Right kidney (tissue), 1 donor: ENCODE measurements around the gene CABLES2.
"Not testable (repeated sequence)": the region's sequence is repeated elsewhere in the genome, so short reads cannot be mapped to it uniquely, and the experiment has no call there.

Experiments used
- DNase-seq: peaks from one replicate; pipeline ENCODE4 v3.0.0-alpha.2; 2016

The CABLES2 gene

DNA sequence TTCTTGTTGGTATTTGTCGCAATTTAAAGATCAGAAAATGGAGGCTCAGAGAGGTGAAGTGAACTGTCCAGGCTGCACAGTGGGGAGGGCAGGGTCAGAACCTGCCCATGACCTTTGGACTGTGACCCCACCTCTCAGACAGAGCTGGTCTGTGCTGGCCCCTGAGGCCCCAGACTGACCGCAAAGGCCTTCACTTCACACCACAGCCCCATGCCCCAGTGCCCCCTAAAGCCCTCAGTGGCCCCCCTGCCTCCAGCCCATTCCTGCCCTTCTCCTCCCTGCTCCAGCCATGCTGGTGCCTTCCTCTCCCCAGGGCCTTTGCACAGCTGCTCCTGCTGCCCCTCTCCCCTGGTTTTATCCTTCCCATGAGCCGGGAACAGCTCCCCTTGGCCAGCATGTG lies 29.6 kb upstream of the CABLES2 start:
- DNase-seq: no peak

DNA sequence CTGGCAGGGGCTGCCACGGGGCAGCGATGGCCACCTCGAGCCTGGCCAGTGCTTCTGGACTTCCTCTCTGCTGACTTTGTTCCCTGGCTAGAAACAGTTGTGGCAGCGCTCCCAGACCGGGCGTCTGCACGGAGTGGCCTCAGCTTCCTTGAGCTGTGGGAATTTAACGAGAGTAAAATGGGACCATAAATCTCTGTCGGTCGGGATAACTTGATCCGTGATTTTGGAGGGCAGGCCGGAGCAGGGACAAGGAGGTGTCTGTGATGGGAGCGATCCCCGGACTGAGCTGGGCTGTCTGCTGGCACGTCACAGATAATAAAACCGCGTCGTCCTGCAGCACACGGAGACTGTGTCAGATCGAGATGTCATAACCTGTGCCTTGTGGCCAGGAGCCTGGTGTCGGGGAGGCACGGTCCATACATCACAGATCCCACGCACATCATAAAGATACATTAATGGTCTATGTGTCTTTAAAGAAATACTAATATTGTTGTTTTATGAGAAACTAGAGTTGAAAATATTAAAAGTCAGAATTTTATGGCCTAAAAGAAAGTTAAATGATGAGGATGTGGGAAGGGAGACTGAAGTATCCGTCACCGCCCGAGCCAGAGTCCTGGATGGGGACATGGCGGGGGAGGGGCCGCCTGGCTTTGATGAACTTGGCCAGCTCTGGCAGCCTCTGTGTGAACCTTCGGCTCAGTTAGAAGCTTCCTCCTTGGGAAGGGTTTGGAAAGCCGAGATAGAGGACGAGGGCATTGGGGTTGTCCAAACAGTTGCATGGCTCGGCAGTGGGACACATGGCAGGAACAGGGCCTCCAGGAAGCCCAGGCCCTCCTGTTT lies 26.8 kb upstream of the CABLES2 start:
- DNase-seq: peak; percentile 61

GRCh38 chr20:62430866-62431447 lies 23.9 kb upstream of the CABLES2 start:
- DNase-seq: no peak

DNA sequence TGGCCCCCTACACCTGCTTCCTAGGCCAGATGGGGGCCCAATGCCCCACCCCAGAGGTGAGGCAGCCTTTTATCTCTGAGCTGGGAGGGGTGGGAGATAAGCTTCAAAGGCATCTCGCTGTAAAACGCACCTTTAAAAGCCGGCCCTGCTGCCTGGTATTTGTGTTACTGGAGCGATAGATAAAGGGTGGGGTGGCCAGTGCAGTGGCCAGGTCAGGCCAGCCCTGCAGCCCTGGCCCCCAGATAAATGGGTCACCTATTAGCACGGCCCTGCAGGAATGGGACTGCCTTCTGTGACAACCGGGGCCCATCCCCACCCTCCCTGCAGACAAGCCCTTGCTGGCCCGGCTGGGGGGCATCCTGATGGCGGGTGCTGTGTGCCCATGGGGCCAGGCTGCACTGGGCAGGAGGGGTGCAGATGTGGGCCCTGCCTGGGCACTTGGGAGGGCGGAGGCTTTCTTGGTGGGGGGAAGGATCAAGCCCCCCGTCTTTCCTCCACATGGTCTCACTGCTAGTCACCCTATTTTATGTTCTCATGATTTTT lies 23.3 kb upstream of the CABLES2 start:
- no peak for DNase-seq

GRCh38 chr20:62429455-62430310 lies 22.6 kb upstream of the CABLES2 start:
- DNase-seq: no peak

DNA sequence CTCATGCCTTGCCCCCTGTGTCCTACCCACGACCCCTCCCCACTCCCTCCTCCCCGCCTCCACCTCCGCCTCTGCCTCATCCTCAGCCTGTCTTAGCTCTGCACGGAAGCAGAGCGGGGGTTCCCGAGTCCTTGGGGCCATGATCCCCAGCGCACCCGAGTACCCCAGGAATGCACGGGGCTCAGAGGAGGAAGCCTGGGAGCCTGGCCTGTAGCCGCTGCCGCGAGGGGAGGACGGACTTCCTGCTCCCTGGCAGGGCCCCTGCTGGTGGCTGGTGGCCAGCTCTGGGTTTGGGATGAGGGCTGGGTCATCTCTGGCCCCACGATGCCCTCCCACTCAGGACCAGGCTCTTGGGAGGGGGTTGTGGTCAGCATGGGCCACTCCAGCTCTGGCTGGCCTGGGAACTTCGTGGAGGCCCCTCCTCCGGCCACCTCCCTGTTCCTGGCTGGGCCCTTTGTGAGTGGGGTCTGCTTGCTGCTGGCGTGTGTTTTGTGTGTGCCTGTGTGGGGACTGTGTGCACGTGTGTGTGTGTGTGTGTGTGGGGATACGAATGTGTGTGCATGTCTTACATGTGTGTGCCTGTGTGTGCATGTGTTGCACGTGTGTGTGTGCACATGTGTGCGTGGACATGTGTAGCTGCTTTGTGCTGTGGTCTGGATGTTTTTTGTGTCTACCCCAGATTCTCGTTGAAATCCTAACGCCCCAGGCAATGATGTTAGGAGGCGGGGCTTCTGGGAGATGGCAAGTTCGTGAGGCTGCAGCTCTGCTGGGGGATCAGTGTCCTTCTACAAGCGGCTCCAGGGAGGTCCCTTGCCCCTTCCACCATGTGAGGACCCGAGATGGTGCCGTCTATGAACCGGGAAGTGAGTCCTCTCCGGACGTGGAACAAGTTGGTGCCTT lies 21.6 kb upstream of the CABLES2 start:
- DNase-seq: peak; percentile 41

- DNase-seq: no peak
Observed at GRCh38 chr20:62428002-62428372, 20.9 kb upstream of the CABLES2 start.

- peak; percentile 72 for DNase-seq
Observed at GRCh38 chr20:62427172-62428001, 20.3 kb upstream of the CABLES2 start, which contains the start of gene RBBP8NL. Gene RBBP8NL, minus strand, starts transcription at chr20:62427539. Its CDS starts 7,892 bp downstream, at chr20:62419647.

GRCh38 chr20:62426699-62427131 lies 19.6 kb upstream of the CABLES2 start:
- no peak for DNase-seq

DNA sequence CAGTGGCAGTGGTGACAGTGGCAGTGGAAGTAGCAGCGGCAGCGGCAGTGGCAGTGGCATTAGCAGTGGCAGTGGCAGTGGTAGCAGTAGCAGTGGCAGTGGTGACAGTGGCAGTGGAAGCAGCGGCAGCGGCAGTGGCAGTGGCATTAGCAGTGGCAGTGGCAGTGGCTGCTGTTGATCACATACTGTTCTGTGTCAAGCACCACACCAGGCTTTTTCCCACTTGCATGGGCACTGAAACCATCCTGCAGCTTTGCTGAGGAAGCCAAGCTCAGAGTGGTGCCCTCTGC lies 18.9 kb upstream of the CABLES2 start:
- DNase-seq: not testable (repeated sequence)

DNA sequence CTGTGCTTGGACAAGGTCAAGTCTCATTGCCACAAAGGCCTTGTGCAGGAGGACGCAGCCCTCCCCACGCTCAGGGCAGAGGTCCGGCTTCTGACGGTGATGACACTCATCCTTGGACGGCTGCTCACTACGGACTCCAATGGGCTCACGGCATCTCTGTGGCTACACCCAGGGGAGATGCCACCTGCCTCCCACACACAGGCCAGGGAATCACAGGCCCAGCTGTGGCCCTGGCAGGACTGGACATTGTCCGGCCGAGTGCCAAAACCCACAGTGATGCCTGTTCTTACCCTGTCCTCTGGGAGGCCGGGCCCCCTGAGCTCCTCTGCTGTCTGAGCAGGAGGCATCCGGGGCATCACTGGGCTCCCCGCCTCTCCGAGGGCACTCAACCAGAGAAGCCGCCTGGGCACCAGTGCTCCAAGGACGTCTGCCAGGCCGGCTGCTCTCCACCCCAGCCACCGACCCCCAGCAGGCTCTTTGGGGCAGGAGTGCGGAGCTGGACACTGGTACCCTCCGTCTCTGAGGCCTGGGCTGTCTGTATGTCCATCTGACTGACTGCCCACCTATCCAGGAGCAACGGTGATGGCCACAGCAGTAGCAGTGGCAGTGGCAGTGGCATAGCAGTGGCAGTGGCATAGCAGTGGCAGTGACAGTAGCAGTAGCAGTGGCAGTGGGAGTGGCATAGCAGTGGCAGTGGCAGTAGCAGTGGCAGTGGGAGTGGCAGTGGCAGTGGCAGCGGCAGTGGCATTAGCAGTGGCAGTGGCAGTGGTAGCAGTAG lies 18.4 kb upstream of the CABLES2 start:
- DNase-seq: no peak

DNA sequence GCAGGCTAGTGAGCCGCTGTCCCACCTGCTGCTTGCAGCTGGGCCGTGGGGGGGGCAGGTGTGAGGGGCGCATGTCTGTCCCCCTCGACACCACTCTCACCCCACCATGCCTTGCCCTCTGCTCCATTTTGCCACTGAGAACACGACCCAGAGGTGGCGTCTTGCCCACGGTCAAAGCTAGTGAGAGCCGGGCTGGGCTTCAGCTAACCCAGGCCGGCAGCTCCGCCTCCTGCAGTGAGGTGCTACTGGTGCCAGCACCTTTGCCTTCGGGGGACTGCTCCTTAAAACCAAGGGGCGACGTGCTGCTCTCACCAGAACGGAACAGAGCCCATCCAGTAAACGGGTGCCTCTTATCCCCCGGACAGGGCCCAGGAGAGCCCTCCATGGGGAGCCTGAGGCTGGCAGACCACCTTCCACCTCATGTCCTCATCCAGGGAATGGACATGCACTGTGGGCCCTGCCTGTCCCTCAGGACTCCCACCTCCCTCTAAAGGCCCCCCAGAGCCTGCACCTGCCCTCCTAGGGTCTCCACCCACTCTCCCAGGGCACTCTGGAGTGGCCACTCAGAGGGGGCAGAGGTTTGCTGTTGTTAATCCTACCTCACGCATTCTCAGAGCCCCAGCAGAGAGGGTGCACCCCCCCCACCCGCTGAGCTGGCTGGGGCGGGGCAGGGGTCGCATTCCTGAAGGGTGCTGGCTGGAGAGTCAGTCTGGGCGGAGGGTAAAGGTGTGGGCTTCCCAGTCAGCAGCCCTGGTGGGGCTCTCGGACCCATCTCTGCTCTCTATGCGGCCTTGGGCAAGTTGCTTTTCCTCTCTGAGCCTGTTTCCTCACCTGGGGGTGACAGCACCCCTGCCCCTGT lies 17.4 kb upstream of the CABLES2 start:
- DNase-seq: no peak

DNA sequence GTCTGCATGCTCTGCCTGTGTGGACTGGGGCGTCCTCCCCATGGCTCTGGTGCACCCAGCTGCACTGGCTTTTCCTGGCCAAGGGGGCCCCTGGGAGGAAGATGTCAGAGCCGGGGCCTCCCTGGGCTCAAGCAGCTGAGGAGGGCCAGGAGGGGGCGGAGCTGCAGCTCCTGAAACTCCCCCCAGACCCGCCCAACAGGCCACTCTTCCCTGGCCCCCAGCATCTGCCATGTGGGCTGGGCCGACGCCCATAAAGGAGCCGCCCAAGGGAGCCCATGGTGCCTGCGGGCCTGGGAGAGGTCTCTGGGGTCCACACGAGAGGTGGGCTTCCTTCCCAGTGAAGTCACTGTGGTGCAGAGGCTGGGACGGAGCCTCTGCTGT lies 16.2 kb upstream of the CABLES2 start:
- DNase-seq: no peak

DNA sequence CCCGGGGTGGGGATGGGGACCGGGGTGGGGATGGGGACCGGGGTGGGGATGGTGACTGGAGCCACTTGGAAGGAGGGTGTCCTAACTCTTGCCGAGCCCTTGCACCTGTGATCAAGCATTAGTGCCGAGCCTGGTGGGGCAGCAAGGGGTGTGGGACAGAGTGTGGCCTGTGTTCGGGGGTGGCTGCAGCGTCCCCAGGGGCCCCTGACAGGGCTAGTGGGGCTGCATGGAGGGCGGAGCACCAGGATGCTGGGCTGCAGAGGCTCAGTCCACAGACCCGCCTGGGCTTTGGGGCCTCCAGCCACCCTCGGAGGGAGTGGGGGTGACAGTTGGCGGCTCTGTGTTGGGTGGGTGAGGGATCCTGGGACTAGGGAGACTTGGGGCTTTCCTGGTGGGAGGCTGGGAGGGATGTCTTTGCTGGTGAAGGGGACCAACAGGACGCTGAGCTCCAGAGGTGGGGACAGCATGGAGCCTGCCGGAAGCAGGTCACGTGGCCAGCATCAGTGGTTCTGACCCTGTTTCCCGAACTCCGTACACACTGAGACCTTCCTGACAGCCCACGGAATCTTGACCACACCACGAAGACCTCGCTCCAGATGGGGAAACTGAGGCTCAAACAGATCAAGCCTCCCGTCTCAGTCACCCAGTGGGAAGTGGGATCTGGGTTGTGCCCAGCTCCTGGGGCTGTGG lies 15.7 kb upstream of the CABLES2 start:
- no peak for DNase-seq

- DNase-seq: no peak
Observed at GRCh38 chr20:62421716-62421990, 14.6 kb upstream of the CABLES2 start.

DNA sequence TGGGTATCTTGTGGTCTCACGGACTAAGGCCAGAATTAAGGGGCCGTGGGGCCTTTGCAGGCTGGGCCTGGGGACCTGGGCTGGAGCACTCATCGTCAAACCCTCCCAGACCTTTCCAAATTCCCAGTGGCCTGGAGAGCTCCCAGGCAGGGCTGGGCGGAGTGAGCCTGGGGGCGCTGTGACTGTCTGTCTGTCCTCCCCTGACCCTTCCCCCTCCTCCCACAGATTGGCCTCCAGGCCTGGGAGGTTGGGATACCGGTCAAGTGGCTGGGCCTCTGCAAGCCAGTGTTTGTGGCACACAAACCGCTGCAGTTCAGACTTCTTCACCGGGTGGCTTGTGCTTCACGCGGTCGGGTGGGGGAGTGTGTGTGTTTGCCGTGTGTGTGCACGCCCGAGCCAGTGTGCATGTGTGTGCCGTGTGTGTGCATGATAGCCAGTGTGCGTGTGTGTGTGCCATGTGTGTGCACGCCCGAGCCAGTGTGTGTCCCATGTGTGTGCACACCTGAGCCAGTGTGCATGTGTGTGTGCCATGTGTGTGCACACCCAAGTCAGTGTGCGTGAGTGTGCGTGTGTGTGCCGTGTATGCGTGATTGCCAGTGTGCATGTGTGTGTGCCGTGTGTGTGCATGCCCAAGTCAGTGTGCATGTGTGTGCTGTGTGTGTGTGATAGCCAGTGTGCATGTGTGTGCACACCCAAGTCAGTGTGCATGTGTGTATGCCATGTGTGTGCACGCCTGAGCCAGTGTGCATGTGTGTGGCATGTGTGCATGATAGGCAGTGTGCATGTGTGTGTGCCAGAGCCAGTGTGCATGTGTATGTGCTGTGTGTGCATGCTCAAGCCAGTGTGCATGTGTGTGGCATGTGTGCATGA lies 14.0 kb upstream of the CABLES2 start:
- DNase-seq: no peak

DNA sequence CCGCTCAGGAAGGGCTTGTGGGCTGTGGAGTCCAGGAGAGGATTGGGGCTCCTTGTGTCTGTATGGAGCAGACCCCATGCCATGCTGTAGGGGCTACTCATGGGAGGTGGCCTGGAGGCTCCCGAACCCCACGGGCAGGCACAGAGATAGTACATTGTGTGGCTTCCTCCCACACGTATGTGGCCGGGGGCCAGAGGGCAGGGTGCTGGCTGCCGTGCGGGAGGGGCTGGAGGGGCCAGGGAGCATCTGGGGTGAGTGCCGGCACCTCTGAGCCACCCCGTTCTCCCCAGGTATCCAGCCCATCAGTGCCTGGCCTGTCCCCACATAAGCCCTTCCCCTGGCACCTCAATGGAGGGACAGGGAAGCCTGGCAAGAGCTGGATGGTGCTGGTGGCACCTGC lies 12.7 kb upstream of the CABLES2 start:
- no peak for DNase-seq
